Activated T-cell treated with anti-CD3 and anti-CD28 coated beads, Interleukin-2, amount 50 U/mL, for 24 hours (primary cell): ENCODE results near the gene FAHD1.

Source experiments
- DNase-seq: peaks from one replicate; pipeline ENCODE4 v3.0.0-alpha.2; 2020
- H3K27ac Mint-ChIP-seq: 2 replicates; pipeline ENCODE4 v1.8.0; 2020; ENCODE audit warnings: mild to moderate bottlenecking, mixed read lengths
- H3K27me3 Mint-ChIP-seq: 2 replicates; pipeline ENCODE4 v1.8.0; 2020; ENCODE audit warnings: mixed read lengths
- H3K36me3 Mint-ChIP-seq: 2 replicates; pipeline ENCODE4 v1.8.0; 2020; ENCODE audit warnings: low read depth, mixed read lengths
- H3K4me1 Mint-ChIP-seq: 2 replicates; pipeline ENCODE4 v1.8.0; 2020; ENCODE audit warnings: low read depth, mixed read lengths
- H3K4me3 Mint-ChIP-seq: 2 replicates; pipeline ENCODE4 v1.8.0; 2020; ENCODE audit warnings: mild to moderate bottlenecking, moderate library complexity, mixed read lengths
- H3K9me3 Mint-ChIP-seq: 2 replicates; pipeline ENCODE4 v1.8.0; 2020; ENCODE audit warnings: mixed read lengths

Gene FAHD1

DNA sequence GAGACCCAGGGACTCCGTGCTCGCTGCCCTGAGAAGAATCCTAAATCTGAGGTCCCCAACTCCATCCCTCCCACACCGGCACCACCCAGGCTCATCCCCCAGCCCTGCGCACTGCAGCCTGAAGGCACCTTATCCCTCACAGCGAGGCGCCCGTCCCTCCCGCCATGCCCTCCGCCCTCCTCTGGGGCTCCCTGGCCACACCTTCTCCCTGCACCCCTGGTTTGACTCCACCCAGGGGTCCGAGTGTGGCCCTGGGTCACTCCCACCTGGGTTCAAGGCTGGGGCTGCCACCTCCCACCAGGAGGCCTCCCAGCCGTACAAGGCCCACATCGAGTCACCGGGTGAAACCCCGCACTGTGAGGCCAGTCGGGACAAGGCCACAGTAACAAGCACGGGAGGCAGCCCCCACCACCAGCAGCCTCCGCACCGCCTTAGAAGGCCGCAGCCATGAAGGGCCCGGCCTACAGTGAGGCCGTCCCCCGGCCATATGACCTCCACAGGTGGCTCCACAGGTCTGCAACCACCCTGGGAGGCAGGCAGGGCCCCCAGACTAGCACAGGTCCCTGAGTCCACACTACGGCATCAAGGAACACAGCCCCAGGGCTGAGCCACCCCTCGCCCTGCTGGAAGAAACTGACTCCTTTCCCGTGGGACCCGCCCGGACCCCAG, 8.7 kb upstream of the FAHD1 start:
- H3K4me3 Mint-ChIP-seq, result no peak overlapping the region
- DNase-seq, result no peak
- peaks cover 64% of the 10 kb centered on the region for H3K36me3 Mint-ChIP-seq
- H3K9me3 Mint-ChIP-seq, result no peaks in the 10 kb centered on the region
- H3K27me3 Mint-ChIP-seq, result no peaks in the 10 kb centered on the region
- no peak overlapping the region for H3K27ac Mint-ChIP-seq
- H3K4me1 Mint-ChIP-seq, result peaks cover 2% of the 10 kb centered on the region

DNA sequence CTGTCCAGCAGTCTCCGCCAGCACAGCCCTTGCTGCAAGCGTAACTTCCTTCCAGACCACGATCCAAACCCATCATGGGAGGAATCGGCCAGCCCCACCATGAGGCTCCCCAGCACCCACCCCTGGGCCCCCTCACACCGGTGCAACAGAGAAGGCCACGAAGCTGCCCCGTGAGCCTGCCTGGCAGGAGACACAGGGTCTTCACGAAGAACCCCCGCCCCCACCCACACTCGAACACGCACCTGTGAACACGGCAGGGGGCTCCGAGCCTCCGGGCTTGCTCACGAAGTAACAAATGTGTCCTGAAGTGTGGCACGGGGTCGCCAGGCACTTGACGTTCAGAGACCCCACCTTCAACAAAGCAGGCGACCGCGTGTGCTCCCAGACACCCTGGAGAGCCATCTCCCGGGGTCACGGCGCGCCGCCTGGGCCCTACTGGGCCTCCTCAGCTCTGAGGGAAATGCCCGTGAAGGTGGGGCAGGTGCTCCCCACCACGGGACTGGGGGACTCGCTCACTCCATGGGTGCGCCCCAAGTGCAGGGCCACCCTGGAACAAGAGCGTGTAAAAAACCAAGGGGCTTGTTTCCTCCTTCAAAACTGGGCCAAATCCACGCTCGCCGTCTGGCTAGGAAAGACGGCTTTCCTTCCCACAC, 8.0 kb upstream of the FAHD1 start:
- no peaks in the 10 kb centered on the region for H3K27me3 Mint-ChIP-seq
- H3K36me3 Mint-ChIP-seq, result peaks cover 57% of the 10 kb centered on the region
- no peaks in the 10 kb centered on the region for H3K9me3 Mint-ChIP-seq
- peaks cover 4% of the 10 kb centered on the region for H3K4me1 Mint-ChIP-seq
- no peak overlapping the region for H3K4me3 Mint-ChIP-seq
- no peak overlapping the region for H3K27ac Mint-ChIP-seq
- DNase-seq, result no peak

DNA sequence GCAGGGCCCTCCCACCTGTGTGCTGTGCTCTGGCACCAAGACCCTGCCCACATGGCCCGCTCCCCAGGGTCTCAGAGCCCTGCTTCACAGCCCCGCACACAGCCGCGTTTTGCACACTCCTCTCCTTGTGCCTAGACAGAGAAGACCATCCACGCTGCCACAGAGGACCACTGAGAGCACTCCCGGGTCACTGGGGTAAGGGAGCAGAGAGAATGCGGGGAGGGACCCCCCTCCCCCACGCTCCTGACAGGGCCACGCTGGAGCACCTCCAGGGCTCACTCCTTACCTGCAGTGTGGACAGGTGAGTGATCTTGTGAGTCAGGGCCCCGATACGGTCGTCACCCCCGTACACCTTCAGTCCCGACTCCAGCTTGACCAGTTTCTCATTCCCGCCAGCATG, 7.4 kb upstream of the FAHD1 start:
- H3K27me3 Mint-ChIP-seq, result no peaks in the 10 kb centered on the region
- DNase-seq, result no peak
- no peak overlapping the region for H3K4me3 Mint-ChIP-seq
- H3K36me3 Mint-ChIP-seq, result peaks cover 56% of the 10 kb centered on the region
- peak overlapping the region; percentile 52 for H3K27ac Mint-ChIP-seq
- peaks cover 10% of the 10 kb centered on the region for H3K4me1 Mint-ChIP-seq
- H3K9me3 Mint-ChIP-seq, result no peaks in the 10 kb centered on the region

DNA sequence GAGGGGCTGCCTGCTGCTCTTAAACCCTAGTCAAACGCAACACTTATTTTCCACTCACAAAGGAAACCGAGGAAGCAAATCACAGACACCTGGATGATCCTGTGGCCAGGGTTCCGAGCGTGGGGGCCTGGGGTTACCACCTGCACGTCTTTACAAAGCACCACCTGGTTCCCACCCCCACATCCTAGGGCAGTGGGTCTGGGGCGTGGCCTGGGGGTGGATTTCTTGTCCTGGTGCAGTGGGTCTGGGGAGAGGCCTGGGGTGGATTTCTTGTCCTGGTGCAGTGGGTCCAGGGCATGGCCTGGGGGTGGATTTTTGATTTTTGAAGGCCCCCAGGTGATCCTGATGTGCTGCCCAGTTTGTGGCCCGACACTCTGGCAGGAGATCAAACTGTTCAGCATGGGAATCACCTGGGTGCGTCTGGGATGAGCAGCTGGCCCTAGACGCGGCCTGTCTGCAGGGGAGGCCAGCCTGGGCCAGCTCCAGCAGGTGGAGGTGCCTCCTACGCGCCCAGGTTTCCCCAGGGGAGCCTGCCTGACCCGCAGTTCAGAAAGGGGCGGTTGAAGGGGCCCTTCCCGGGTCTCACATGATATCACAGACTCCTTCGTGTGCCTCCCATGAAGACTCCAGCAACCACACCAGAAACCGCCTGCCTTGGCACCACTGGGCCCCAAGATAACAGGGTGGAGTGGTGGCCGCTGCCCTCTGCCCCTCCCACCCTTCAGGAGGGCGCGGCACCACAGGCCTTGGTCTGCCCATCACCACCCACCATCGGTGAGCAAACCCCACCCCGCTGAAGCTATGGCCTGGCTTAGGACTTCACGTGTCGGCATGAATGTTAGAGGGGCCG, 6.7 kb upstream of the FAHD1 start:
- Mint-ChIP-seq H3K9me3 (no peaks in the 10 kb centered on the region), H3K27ac (no peak overlapping the region), H3K27me3 (no peaks in the 10 kb centered on the region), H3K4me3 (no peak overlapping the region), H3K36me3 (peaks cover 50% of the 10 kb centered on the region), H3K4me1 (peaks cover 16% of the 10 kb centered on the region)
- DNase-seq, result no peak

DNA sequence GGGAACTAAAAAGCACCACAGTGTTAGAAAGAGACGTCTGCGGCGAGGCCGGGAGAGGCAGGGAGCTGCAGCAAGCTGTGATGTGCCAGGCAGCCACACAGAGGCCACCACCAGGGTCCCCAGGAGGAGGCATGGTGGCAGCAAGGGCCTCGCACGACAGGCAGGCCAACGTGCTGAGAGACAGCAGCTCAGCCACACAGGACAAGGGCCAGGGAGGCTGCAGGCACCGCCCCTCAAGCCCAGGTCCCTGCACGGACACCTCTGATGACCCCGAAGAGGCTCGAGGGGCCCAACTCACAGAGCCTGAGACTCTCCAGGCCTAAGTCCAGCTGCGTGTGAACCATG, 6.1 kb upstream of the FAHD1 start:
- no peak overlapping the region for H3K4me3 Mint-ChIP-seq
- peaks cover 46% of the 10 kb centered on the region for H3K36me3 Mint-ChIP-seq
- H3K4me1 Mint-ChIP-seq, result peaks cover 22% of the 10 kb centered on the region
- H3K27me3 Mint-ChIP-seq, result no peaks in the 10 kb centered on the region
- no peak for DNase-seq
- H3K9me3 Mint-ChIP-seq, result no peaks in the 10 kb centered on the region
- no peak overlapping the region for H3K27ac Mint-ChIP-seq

DNA sequence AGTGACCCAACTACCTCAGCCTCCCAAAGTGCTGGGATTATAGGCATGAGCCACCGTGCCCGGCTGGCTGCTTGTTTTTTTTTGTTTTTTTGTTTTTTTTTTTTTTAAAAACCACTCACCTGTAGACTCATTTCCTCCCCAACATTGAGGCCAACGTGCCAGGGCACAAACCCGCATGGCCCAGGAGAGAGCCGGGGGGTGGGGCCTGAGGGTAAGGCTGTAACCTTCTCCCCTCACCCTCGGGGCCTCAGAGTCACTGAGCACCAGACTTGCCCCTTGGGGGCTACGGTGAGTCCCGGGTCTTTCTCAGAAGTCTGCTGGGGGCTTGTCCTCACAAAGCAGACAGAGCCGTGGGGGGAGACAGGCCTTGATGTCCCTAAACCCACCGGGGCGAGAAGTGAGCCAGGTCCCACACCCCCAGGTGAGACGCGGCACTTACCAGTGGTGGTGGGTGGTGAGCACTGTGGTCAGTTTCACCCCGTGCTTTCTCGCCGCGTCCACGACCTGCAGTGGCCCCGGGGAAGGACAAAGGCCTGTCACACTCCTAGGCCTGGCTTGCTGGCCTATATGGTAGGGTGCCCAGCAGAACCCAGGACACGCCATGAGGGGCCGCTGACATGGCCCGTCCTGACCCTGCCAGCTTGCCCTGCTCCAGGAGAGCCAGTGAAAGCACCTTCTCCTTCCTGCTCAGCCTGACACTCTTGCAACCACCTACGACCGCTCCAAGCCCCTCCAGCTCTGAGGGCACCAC, 5.0 kb upstream of the FAHD1 start:
- no peaks in the 10 kb centered on the region for H3K9me3 Mint-ChIP-seq
- no peak for DNase-seq
- H3K4me1 Mint-ChIP-seq, result peaks cover 22% of the 10 kb centered on the region
- H3K4me3 Mint-ChIP-seq, result no peak overlapping the region
- no peaks in the 10 kb centered on the region for H3K27me3 Mint-ChIP-seq
- H3K36me3 Mint-ChIP-seq, result peaks cover 40% of the 10 kb centered on the region
- no peak overlapping the region for H3K27ac Mint-ChIP-seq

DNA sequence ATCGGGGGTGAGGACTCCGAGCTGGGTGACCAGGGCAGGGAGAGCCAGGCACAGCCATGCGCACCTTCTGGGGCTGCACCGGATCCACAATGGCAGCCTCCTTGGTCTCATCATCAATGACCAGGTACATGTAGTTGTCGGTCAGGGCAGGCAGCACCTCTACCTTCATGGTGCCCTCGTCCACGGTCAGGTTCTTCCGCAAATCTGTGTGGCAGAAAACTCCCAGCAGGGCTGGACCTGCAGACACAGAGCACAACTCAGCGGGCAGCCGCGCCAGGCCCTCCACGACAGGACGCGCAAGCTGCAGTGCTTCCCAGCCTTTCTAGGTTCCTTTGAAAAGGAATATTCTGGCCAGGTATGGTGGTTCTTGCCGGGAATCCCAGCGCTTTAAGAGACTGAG, 4.2 kb upstream of the FAHD1 start:
- H3K36me3 Mint-ChIP-seq, result peaks cover 40% of the 10 kb centered on the region
- no peak for DNase-seq
- H3K9me3 Mint-ChIP-seq, result no peaks in the 10 kb centered on the region
- no peaks in the 10 kb centered on the region for H3K27me3 Mint-ChIP-seq
- no peak overlapping the region for H3K27ac Mint-ChIP-seq
- peaks cover 27% of the 10 kb centered on the region for H3K4me1 Mint-ChIP-seq
- H3K4me3 Mint-ChIP-seq, result no peak overlapping the region

DNA sequence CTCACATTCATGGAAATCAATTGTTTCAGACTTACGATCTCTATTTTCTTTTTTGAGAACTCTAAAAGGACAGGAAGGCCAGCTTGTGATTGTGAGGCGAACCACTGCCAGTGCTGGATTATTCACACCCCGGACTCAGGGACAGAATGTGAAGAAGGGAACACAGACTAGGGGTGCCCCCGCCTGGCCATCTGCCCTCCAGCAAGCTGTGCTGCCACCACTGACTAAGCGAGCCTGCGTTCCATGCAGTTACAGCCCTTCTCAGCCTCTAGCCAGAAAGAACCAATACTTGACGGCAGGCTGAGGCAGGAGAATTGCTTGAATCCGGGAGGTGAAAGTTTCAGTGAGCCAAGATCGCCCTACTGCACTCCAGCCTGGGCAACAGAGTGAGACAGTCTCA, 3.2 kb upstream of the FAHD1 start:
- Mint-ChIP-seq H3K27ac (no peak overlapping the region), H3K27me3 (no peaks in the 10 kb centered on the region), H3K36me3 (peaks cover 38% of the 10 kb centered on the region), H3K4me1 (peaks cover 35% of the 10 kb centered on the region), H3K9me3 (no peaks in the 10 kb centered on the region), H3K4me3 (no peak overlapping the region)
- no peak for DNase-seq

DNA sequence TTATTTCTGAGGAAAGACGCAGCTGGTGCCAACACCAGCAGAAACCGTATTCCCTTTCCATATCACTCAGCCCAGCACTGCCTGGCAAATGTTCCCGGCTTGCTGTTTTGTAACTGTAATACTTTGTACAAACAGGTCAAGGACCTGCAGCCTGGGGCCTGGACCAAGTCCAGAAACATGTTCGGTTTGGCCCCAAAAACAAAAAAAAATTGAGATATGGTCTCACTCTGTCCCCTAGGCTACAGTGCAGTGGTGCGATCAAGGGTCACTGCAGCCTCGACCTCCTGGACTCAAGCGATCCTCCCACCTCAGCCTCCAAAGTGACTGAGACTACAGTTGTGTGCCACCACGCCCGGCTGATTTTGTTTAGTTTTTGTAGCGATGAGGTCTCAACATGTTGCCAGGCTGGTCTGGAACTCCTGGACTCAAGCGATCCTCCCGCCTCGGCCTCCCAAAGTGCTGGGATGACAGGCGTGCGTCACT, 1.6 kb upstream of the FAHD1 start:
- no peak for DNase-seq
- peak overlapping the region; percentile 84 for H3K27ac Mint-ChIP-seq
- peak overlapping the region; percentile 81 for H3K4me3 Mint-ChIP-seq
- H3K27me3 Mint-ChIP-seq, result no peaks in the 10 kb centered on the region
- peaks cover 51% of the 10 kb centered on the region for H3K4me1 Mint-ChIP-seq
- peaks cover 44% of the 10 kb centered on the region for H3K36me3 Mint-ChIP-seq
- no peaks in the 10 kb centered on the region for H3K9me3 Mint-ChIP-seq

DNA sequence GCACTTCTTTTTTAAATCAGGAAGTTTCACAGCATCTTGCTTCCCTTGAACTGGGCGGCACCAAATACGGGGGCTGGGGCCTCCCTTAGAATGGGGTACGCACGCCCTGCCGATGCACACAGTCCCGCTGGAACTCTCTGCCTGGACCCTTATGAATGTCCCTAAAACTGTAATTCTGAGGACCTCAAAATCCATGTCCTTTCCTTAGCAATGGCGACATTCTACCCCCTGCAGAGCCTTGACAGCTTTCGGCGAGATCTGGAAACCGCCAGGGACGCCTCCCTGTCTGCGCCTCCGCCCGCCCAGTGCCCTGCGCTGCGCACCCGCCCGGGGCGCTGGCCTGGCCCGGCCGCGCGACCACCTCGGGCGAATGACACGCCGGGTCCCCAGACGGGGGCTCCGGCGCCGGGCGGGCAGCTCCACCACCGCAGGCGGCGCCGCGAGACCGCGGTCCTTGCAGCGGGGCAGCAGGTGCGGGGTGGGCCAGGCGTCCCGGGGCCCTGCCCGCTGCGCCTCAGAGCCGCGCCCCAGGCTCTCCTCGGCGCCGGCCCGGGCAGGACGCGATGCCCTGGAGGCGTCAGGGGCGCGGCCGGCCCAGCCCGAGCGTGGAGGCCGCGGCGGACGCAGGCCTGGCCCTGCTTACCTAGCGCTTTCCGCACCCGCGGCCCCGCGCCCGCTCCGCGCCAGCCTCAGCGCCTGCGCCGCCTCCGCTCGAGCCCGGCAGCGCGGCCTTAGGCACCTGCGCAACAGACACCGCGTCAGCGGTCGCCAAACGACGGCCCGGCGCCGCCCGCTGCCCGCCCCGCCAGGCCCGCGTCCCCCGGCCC, 929 bp upstream of the FAHD1 start:
- DNase-seq, result no peak
- no peaks in the 10 kb centered on the region for H3K27me3 Mint-ChIP-seq
- H3K4me1 Mint-ChIP-seq, result peaks cover 53% of the 10 kb centered on the region
- no peaks in the 10 kb centered on the region for H3K9me3 Mint-ChIP-seq
- H3K27ac Mint-ChIP-seq, result peak overlapping the region; percentile 84
- peaks cover 44% of the 10 kb centered on the region for H3K36me3 Mint-ChIP-seq
- peak overlapping the region; percentile 81 for H3K4me3 Mint-ChIP-seq

DNA sequence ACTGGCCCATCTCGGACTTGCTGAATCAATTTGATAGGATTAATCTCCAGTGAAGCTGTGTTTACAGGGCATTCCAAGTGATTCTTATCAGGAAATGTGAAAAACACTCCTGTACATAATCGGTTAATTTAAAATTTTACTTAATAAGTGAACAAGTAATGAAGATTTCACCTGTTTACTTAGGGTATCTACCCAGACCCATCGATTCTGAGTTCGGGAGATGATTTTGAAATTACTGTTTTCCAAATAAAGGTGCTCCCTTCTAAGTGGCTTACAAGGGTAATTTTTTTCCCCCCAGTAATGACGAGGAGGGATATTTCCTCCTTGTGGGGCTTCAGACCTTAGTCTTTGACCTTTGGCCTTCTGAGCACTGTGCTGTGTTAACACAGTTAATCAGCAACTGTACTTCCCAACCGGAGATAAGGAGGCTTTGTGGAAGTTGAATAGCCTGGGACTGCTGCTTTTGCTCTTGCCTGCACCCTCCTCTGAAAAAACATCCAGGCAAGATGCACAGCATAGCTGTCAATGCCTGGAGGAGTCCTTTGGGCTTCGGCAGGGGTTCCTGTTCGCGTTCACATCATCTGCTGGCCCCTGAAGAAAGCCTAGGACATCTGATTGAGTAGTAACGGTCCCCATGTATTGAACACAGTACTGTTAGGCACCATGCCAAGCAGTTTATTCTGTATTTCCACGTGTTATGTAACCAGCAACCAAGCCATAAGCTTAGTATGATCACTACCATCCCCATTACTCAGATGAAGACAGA, 1.8 kb downstream of the FAHD1 start:
- DNase-seq, result no peak
- Mint-ChIP-seq H3K36me3 (peaks cover 42% of the 10 kb centered on the region), H3K4me3 (peak overlapping the region; percentile 97), H3K4me1 (peaks cover 53% of the 10 kb centered on the region), H3K27ac (peak overlapping the region; percentile 61), H3K9me3 (no peaks in the 10 kb centered on the region), H3K27me3 (no peaks in the 10 kb centered on the region)

DNA sequence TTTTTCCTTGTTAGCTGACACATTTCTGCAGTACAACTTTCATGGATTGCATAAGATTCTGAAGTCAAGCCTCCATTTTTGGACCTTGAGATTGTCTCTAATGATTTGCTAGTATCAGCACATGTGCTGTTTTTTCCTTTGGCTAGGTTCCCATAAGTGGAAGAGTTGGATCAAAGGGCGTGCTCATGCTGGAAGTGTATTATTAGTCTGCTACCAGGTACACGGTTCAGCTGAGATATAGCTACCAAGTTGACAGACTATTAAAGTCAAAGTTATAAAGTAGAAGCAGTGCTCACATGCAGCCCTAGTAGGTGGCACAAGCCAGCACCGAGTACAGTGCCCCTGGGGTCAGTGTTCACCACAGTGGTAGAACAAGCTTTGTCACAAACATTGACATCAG, 3.2 kb downstream of the FAHD1 start:
- Mint-ChIP-seq H3K9me3 (no peaks in the 10 kb centered on the region), H3K36me3 (peaks cover 42% of the 10 kb centered on the region), H3K27me3 (no peaks in the 10 kb centered on the region), H3K4me1 (peaks cover 40% of the 10 kb centered on the region), H3K4me3 (no peak overlapping the region), H3K27ac (peak overlapping the region; percentile 11)
- DNase-seq, result no peak
